H1 (cell line): Measurements from ENCODE around the gene HDAC9. TPM values are rescaled to one million over a fixed set of nuclear protein-coding genes. Genes with fewer than 3 reads are reported as not detected.

Experiments used
- CTCF ChIA-PET: fragments of 300-600 bp; sonication (Branson Sonifier 250); formaldehyde crosslinking; loops from one replicate; lab custom pipeline; 2021; ENCODE audit not compliant: partially characterized antibody; lab: Charles Lee
- POLR2A ChIA-PET: fragments of 300-600 bp; sonication (Branson Sonifier 250); formaldehyde crosslinking; loops from one replicate; lab custom pipeline; 2021; ENCODE audit warnings: inconsistent platforms; ENCODE audit not compliant: partially characterized antibody; lab: Charles Lee
- DNase-seq, 2 experiments: peaks; one replicate each; pipeline versions ENCODE4 v3.0.0 to v3.0.0-alpha.2; 2010 to 2022; ENCODE audit warnings: low spot score in 2 of 2, low read depth in 1 of 2, mixed read lengths in 1 of 2
- FAIRE-seq: peaks from 2 replicates; lab custom pipeline; 2011; peaks lifted over from hg19 to GRCh38; lab: Jason Lieb, UNC
- H2AFZ ChIP-seq: 2 replicates; pipeline ENCODE4 v1.8.1; 2012; ENCODE audit warnings: low read length, inconsistent platforms
- H2AK5ac ChIP-seq: 2 replicates; pipeline ENCODE4 v1.6.1; 2013; ENCODE audit warnings: low read depth, low read length
- H2BK120ac ChIP-seq: replicated peaks from 2 replicates; pipeline ENCODE3; 2013; ENCODE audit warnings: low read depth, low read length, inconsistent platforms
- H2BK12ac ChIP-seq: 2 replicates; pipeline ENCODE4 v1.6.1; 2013; ENCODE audit warnings: low read depth, low read length
- H2BK15ac ChIP-seq: 2 replicates; pipeline ENCODE4 v1.6.1; 2013; ENCODE audit warnings: low read length
- H2BK20ac ChIP-seq: 2 replicates; pipeline ENCODE4 v1.6.1; 2013; ENCODE audit warnings: low read length
- H2BK5ac ChIP-seq: 2 replicates; pipeline ENCODE4 v1.6.1; 2013; ENCODE audit warnings: low read depth, low read length
- H3K14ac ChIP-seq: 2 replicates; pipeline ENCODE4 v1.6.1; 2013; ENCODE audit warnings: inconsistent platforms; ENCODE audit not compliant: insufficient read length
- H3K18ac ChIP-seq: 2 replicates; pipeline ENCODE4 v1.6.1; 2013; ENCODE audit warnings: low read length; ENCODE audit errors: extremely low read depth
- H3K23ac ChIP-seq: 2 replicates; pipeline ENCODE4 v1.6.1; 2013; ENCODE audit warnings: inconsistent platforms; ENCODE audit not compliant: insufficient read length
- H3K23me2 ChIP-seq: 2 replicates; pipeline ENCODE4 v1.6.1; 2013; ENCODE audit warnings: low read depth, low read length
- H3K27ac ChIP-seq: 2 replicates; pipeline ENCODE4 v1.6.1; 2011; ENCODE audit warnings: low read depth, low read length, inconsistent platforms
- H3K27me3 ChIP-seq, 4 experiments: replicated peaks in 1 of 4; 1 replicate in 1 of 4; 2 replicates in 3 of 4; pipeline versions ENCODE4 v1.6.1 to v1.8.1; 2011 to 2013; ENCODE audit warnings: low read length in 3 of 4, mild to moderate bottlenecking in 3 of 4, inconsistent platforms in 2 of 4, mixed read lengths in 2 of 4, moderate library complexity in 1 of 4; ENCODE audit not compliant: control insufficient read depth in 3 of 4, insufficient read depth in 3 of 4; ENCODE audit errors: extremely low read depth in 1 of 4
- H3K36me3 ChIP-seq, 4 experiments: 2 replicates each; pipeline versions ENCODE4 v1.6.1 to v1.8.1; 2011 to 2013; ENCODE audit warnings: mild to moderate bottlenecking in 4 of 4, low read length in 3 of 4, moderate library complexity in 2 of 4, control low read depth in 1 of 4, inconsistent platforms in 1 of 4; ENCODE audit not compliant: insufficient read depth in 4 of 4, control insufficient read depth in 2 of 4
- H3K4ac ChIP-seq: replicated peaks from 2 replicates; pipeline ENCODE3; 2013; ENCODE audit warnings: low read length, low read depth, mixed read lengths, inconsistent platforms; ENCODE audit not compliant: insufficient read length
- H3K4me1 ChIP-seq, 4 experiments: replicated peaks in 1 of 4; 1 replicate in 1 of 4; 2 replicates in 3 of 4; pipeline versions ENCODE4 v1.6.1 to v1.8.1; 2011 to 2013; ENCODE audit warnings: low read length in 3 of 4, inconsistent platforms in 2 of 4, mixed read lengths in 1 of 4; ENCODE audit not compliant: insufficient read depth in 4 of 4, control insufficient read depth in 3 of 4
- H3K4me2 ChIP-seq, 2 experiments: 2 replicates each; pipeline versions ENCODE4 v1.6.1 to v1.8.1; 2011 to 2013; ENCODE audit warnings: low read depth in 2 of 2, low read length in 2 of 2, control low read depth in 1 of 2, inconsistent platforms in 1 of 2, mild to moderate bottlenecking in 1 of 2; ENCODE audit not compliant: insufficient read depth in 1 of 2
- H3K4me3 ChIP-seq, 4 experiments: fragments of 200-600, 300-600 bp in 1 of 4; sonication (generic), shearing (Covaris generic), sonication (Bioruptor Twin) in 1 of 4; 2 replicates each; pipeline versions ENCODE4 v1.5.1 to v1.8.1; 2011 to 2016; ENCODE audit warnings: low read length in 4 of 4, low read depth in 3 of 4, control low read depth in 2 of 4, inconsistent platforms in 2 of 4, mild to moderate bottlenecking in 2 of 4, mixed read lengths in 1 of 4, moderate library complexity in 1 of 4; ENCODE audit not compliant: insufficient read depth in 2 of 4; ENCODE audit errors: extremely low read depth in 1 of 4
- H3K56ac ChIP-seq: replicated peaks from 2 replicates; pipeline ENCODE3; 2013; ENCODE audit warnings: low read depth, mild to moderate bottlenecking, mixed read lengths, low read length, inconsistent platforms; ENCODE audit not compliant: insufficient read length
- H3K79me1 ChIP-seq: 2 replicates; pipeline ENCODE4 v1.6.1; 2013; ENCODE audit warnings: low read depth, low read length, control low read depth
- H3K79me2 ChIP-seq, 2 experiments: 2 replicates each; pipeline versions ENCODE4 v1.6.1 to v1.8.1; 2012 to 2013; ENCODE audit warnings: low read length in 2 of 2, mild to moderate bottlenecking in 2 of 2, inconsistent platforms in 1 of 2; ENCODE audit not compliant: insufficient read depth in 2 of 2, control insufficient read depth in 1 of 2
- H3K9ac ChIP-seq, 4 experiments: replicated peaks in 1 of 4; 1 replicate in 1 of 4; 2 replicates in 3 of 4; pipeline versions ENCODE4 v1.6.1 to v1.8.1; 2011 to 2013; ENCODE audit warnings: low read depth in 3 of 4, low read length in 3 of 4, control low read depth in 2 of 4, mild to moderate bottlenecking in 2 of 4, moderate library complexity in 2 of 4, inconsistent platforms in 1 of 4; ENCODE audit errors: extremely low read depth in 1 of 4
- H3K9me3 ChIP-seq, 2 experiments: 2 replicates each; pipeline versions ENCODE4 v1.6.1 to v1.8.1; 2012 to 2013; ENCODE audit warnings: mild to moderate bottlenecking in 2 of 2, moderate library complexity in 2 of 2, control low read depth in 1 of 2, inconsistent platforms in 1 of 2, low read depth in 1 of 2, low read length in 1 of 2, mixed read lengths in 1 of 2; ENCODE audit not compliant: insufficient read depth in 2 of 2
- H4K20me1 ChIP-seq, 2 experiments: replicated peaks in 1 of 2; 2 replicates each; pipeline versions ENCODE3 to v1.8.1; 2011 to 2013; ENCODE audit warnings: inconsistent platforms in 2 of 2, low read length in 2 of 2, mild to moderate bottlenecking in 1 of 2; ENCODE audit not compliant: insufficient read depth in 2 of 2, control insufficient read depth in 1 of 2
- H4K5ac ChIP-seq: 2 replicates; pipeline ENCODE4 v1.6.1; 2013; ENCODE audit warnings: low read length, low read depth, mixed read lengths, inconsistent platforms; ENCODE audit not compliant: insufficient read length
- H4K8ac ChIP-seq: 2 replicates; pipeline ENCODE4 v1.8.0; 2013; ENCODE audit warnings: mild to moderate bottlenecking, moderate library complexity, low read length, inconsistent platforms; ENCODE audit not compliant: insufficient read depth; ENCODE audit errors: extremely low read depth
- H4K91ac ChIP-seq: replicated peaks from 2 replicates; pipeline ENCODE3; 2013; ENCODE audit warnings: low read length, mixed read lengths, inconsistent platforms; ENCODE audit not compliant: insufficient read length
- CEBPB ChIP-seq: IDR thresholded peaks from 2 replicates; pipeline ENCODE4 v1.6.1; 2012; ENCODE audit warnings: low read depth, low read length
- CHD2 ChIP-seq: IDR thresholded peaks from 2 replicates; pipeline ENCODE4 v1.6.1; 2012; ENCODE audit warnings: low read length, improper control_type of control experiment
- CREB1 ChIP-seq: IDR thresholded peaks from 2 replicates; pipeline ENCODE4 v1.6.1; 2012; ENCODE audit warnings: inconsistent platforms
- CTBP2 ChIP-seq: IDR thresholded peaks from 2 replicates; pipeline ENCODE4 v1.7.0; 2011; ENCODE audit warnings: borderline replicate concordance, mild to moderate bottlenecking, moderate library complexity, mixed read lengths, low read length; ENCODE audit not compliant: insufficient read depth, insufficient read length
- EGR1 ChIP-seq: IDR thresholded peaks from 2 replicates; pipeline ENCODE4 v1.6.1; 2011; ENCODE audit warnings: low read depth, low read length, borderline replicate concordance
- GTF2F1 ChIP-seq: IDR thresholded peaks from 2 replicates; pipeline ENCODE4 v1.6.1; 2012; ENCODE audit warnings: low read depth, low read length, improper control_type of control experiment, borderline replicate concordance
- HDAC6 ChIP-seq: IDR thresholded peaks from one replicate; pipeline ENCODE4 v1.7.1; 2012; ENCODE audit warnings: low read depth, mild to moderate bottlenecking, inconsistent platforms, low read length, moderate library complexity
- NANOG ChIP-seq: IDR thresholded peaks from 2 replicates; pipeline ENCODE4 v1.6.1; 2011; ENCODE audit warnings: low read length, low read depth, mild to moderate bottlenecking, inconsistent platforms; ENCODE audit not compliant: insufficient read depth, poor library complexity, severe bottlenecking
- RNF2 ChIP-seq: fragments of 200-900, 300-1000 bp; sonication (generic); IDR thresholded peaks from 2 replicates; pipeline ENCODE4 v1.7.1; 2016; ENCODE audit warnings: borderline replicate concordance, low read depth, mild to moderate bottlenecking, antibody characterized with exemption, low read length; ENCODE audit not compliant: poor library complexity, severe bottlenecking; ENCODE audit errors: missing control alignments
- SAP30 ChIP-seq: fragments of 300-600 bp; sonication (generic); IDR thresholded peaks from 2 replicates; pipeline ENCODE4 v1.7.1; 2012; ENCODE audit warnings: low read length, moderate library complexity, mild to moderate bottlenecking, inconsistent platforms; ENCODE audit not compliant: insufficient read depth, insufficient replicate concordance
- SP4 ChIP-seq: IDR thresholded peaks from 2 replicates; pipeline ENCODE4 v1.6.1; 2012; ENCODE audit warnings: low read length, inconsistent platforms
- YY1 ChIP-seq: IDR thresholded peaks from 2 replicates; pipeline ENCODE4 v1.6.1; 2011; ENCODE audit warnings: low read depth, mild to moderate bottlenecking, low read length
- polyA plus RNA-seq, 7 experiments: library from polyadenylated mRNA; depleted of rRNA in 3 of 7; stranded (reverse) in 5 of 7; unstranded in 2 of 7; fragments of >200 nt in 5 of 7; fragments of 200-250 nt in 2 of 7; gene quantifications; 1 replicate in 5 of 7; 2 replicates in 1 of 7; 4 replicates in 1 of 7; pipeline versions ENCODE4 v1.2.1 to v1.2.3, GENCODE V29; 2011 to 2013; ENCODE audit warnings: missing spikeins in 2 of 7, mixed read lengths in 2 of 7
- total RNA-seq: library from RNA; stranded (reverse); fragmentation: NEBNext Ultra II Directional; extraction: Animal tissue kit (Norgen Biotek cat#: 25700); gene quantifications from 2 replicates; pipeline ENCODE4 v1.2.1, GENCODE V29; 2021
- TF ChIP-seq, protein P1 (sequence below), 3 experiments: IDR thresholded peaks; 1 replicate in 2 of 3; 2 replicates in 1 of 3; pipeline versions ENCODE4 v1.5.1 to v1.6.1; 2011; ENCODE audit warnings: low read length in 3 of 3, mild to moderate bottlenecking in 3 of 3, inconsistent platforms in 2 of 3, low read depth in 1 of 3, moderate library complexity in 1 of 3; ENCODE audit not compliant: insufficient read depth in 1 of 3; ENCODE audit errors: control extremely low read depth in 1 of 3

HDAC9 gene
- total and polyA plus RNA-seq, 2 of the 8 experiments (the other 6 are each of a cell fraction or from before 2014, with no cell fraction given), result 9.5 to 13.1 TPM

DNA sequence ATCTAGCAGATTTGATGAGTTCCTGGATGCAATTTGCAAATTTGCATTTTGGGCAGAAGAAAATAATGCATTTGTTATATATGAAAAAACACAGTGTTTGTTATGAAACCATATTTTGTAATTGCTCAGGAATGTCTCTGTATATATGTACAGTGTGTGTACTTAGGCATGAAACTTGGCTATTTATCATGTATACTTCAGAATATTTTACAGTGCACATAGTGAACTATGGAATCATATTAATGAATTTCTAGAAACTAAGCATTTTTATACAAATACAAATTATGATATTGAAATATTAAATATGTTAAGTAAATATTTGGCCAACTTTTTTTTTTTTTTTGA is 514.4 kb downstream of the HDAC9 start:
- Histone ChIP-seq H2BK120ac (no peak overlapping the region), H4K5ac (no peak overlapping the region), H2AFZ (no peak overlapping the region), H3K23ac (no peak overlapping the region), H3K79me1 (no peaks in the 10 kb centered on the region), H3K27me3 (no peaks in the 10 kb centered on the region), H3K23me2 (no peaks in the 10 kb centered on the region), H3K4me1 (no peaks in the 10 kb centered on the region), H2AK5ac (no peak overlapping the region), H3K9me3 (no peaks in the 10 kb centered on the region), H3K9ac (no peak overlapping the region), H3K4me2 (no peak overlapping the region), H3K27ac (no peak overlapping the region), H4K20me1 (no peaks in the 10 kb centered on the region), H2BK5ac (no peak overlapping the region), H2BK15ac (no peak overlapping the region), H3K18ac (no peak overlapping the region), H2BK20ac (no peak overlapping the region), H4K8ac (no peak overlapping the region), H3K4me3 (no peak overlapping the region), H3K56ac (no peak overlapping the region), H4K91ac (no peak overlapping the region), H3K79me2 (no peaks in the 10 kb centered on the region), H3K4ac (no peak overlapping the region), H3K36me3 (no peaks in the 10 kb centered on the region), H3K14ac (no peak overlapping the region), H2BK12ac (no peak overlapping the region)
- FAIRE-seq (no peak), DNase-seq (no peak)
- POLR2A ChIA-PET, result no interaction called here
- CTCF ChIA-PET, result interaction anchor here (0.7 to 1.8 kb wide), 3 partner anchors 8 to 658 kb away, joined by 3 to 9 read pairs (median 4); no protein-coding TSS in a partner anchor
- TF ChIP-seq CEBPB (no peak), EGR1 (no peak), NANOG (no peak), RNF2 (no peak), HDAC6 (no peak), SP4 (no peak), SAP30 (no peak), CHD2 (no peak), YY1 (no peak), CTBP2 (no peak), CREB1 (no peak), GTF2F1 (no peak)
- TF ChIP-seq, protein P1, sequence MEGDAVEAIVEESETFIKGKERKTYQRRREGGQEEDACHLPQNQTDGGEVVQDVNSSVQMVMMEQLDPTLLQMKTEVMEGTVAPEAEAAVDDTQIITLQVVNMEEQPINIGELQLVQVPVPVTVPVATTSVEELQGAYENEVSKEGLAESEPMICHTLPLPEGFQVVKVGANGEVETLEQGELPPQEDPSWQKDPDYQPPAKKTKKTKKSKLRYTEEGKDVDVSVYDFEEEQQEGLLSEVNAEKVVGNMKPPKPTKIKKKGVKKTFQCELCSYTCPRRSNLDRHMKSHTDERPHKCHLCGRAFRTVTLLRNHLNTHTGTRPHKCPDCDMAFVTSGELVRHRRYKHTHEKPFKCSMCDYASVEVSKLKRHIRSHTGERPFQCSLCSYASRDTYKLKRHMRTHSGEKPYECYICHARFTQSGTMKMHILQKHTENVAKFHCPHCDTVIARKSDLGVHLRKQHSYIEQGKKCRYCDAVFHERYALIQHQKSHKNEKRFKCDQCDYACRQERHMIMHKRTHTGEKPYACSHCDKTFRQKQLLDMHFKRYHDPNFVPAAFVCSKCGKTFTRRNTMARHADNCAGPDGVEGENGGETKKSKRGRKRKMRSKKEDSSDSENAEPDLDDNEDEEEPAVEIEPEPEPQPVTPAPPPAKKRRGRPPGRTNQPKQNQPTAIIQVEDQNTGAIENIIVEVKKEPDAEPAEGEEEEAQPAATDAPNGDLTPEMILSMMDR (IDR thresholded peaks at IDR 0.05; ENCODE audit: control extremely low read depth in 1 of 3, insufficient read depth in 1 of 3, low read depth in 1 of 3, low read length in 3 of 3), result no peak
